Neural cell (in vitro differentiated cells): ENCODE measurements around the gene CCDC190. TPM values are rescaled to one million over a fixed set of nuclear protein-coding genes. Genes with fewer than 3 reads are reported as not detected.

Experiments used
- H2AFZ ChIP-seq: fragments of 200-600, 300-800 bp; sonication (generic), shearing (Covaris generic); 2 replicates; pipeline ENCODE4 v1.6.0; 2014; ENCODE audit warnings: low read depth, mild to moderate bottlenecking, antibody characterized with exemption, low read length, moderate library complexity
- H3F3A ChIP-seq: fragments of 200-600 bp; shearing (Covaris generic); 2 replicates; pipeline ENCODE4 v1.6.1; 2016; ENCODE audit warnings: mild to moderate bottlenecking, moderate library complexity, mixed read lengths, antibody characterized with exemption, low read length; ENCODE audit not compliant: insufficient read depth, poor library complexity, severe bottlenecking
- H3K27ac ChIP-seq: fragments of 200-600, 300-800 bp; sonication (generic), shearing (Covaris generic); 2 replicates; pipeline ENCODE4 v1.5.1; 2014; ENCODE audit warnings: mild to moderate bottlenecking, low read length, moderate library complexity
- H3K27me3 ChIP-seq: fragments of 300-800, 200-600 bp; sonication (generic), shearing (Covaris generic); 2 replicates; pipeline ENCODE4 v1.6.0; 2014; ENCODE audit warnings: mild to moderate bottlenecking, low read depth, low read length, moderate library complexity; ENCODE audit not compliant: insufficient read depth
- H3K36me3 ChIP-seq: fragments of 300-800, 200-600 bp; sonication (generic), shearing (Covaris generic); 2 replicates; pipeline ENCODE4 v1.5.1; 2014; ENCODE audit warnings: mild to moderate bottlenecking, antibody characterized with exemption, low read length, moderate library complexity; ENCODE audit not compliant: insufficient read depth
- H3K4me2 ChIP-seq: fragments of 300-800, 200-600 bp; sonication (generic), shearing (Covaris generic); 2 replicates; pipeline ENCODE4 v1.6.0; 2014; ENCODE audit warnings: mild to moderate bottlenecking, low read length
- H3K4me3 ChIP-seq: fragments of 300-800, 200-600 bp; sonication (generic), shearing (Covaris generic); 2 replicates; pipeline ENCODE4 v1.5.1; 2014; ENCODE audit warnings: mild to moderate bottlenecking, low read length, moderate library complexity
- H3K79me2 ChIP-seq: fragments of 200-600 bp; shearing (Covaris generic); replicated peaks from 2 replicates; pipeline ENCODE4 v1.6.0; 2014; ENCODE audit warnings: mild to moderate bottlenecking, low read length, moderate library complexity; ENCODE audit not compliant: insufficient read depth
- H3K9ac ChIP-seq: fragments of 300-800, 200-600 bp; sonication (generic), shearing (Covaris generic); 2 replicates; pipeline ENCODE4 v1.6.1; 2016; ENCODE audit warnings: mild to moderate bottlenecking, low read length, mixed read lengths
- H3K9me2 ChIP-seq: fragments of 200-600 bp; shearing (Covaris generic); 2 replicates; pipeline ENCODE4 v1.6.1; 2016; ENCODE audit warnings: mild to moderate bottlenecking, low read length, mixed read lengths; ENCODE audit not compliant: insufficient read depth
- H3K9me3 ChIP-seq: fragments of 200-600, 300-800 bp; sonication (generic), shearing (Covaris generic); 2 replicates; pipeline ENCODE4 v1.6.1; 2016; ENCODE audit warnings: mild to moderate bottlenecking, mixed run types, low read length, moderate library complexity, mixed read lengths
- H4K20me1 ChIP-seq: fragments of 200-600 bp; shearing (Covaris generic); 2 replicates; pipeline ENCODE4 v1.6.1; 2016; ENCODE audit warnings: mild to moderate bottlenecking, mixed run types; ENCODE audit not compliant: insufficient read depth
- CTCF ChIP-seq: fragments of 450-650 bp; IDR thresholded peaks from 2 replicates; pipeline ENCODE4 v1.5.1; 2014; ENCODE audit warnings: antibody characterized with exemption, mild to moderate bottlenecking, moderate library complexity; ENCODE audit not compliant: poor library complexity, severe bottlenecking
- EP300 ChIP-seq: fragments of 450-650 bp; conservative IDR thresholded peaks from 2 replicates; pipeline ENCODE4 v1.6.1; 2014; ENCODE audit warnings: antibody characterized with exemption, mild to moderate bottlenecking, moderate library complexity; ENCODE audit not compliant: poor library complexity, severe bottlenecking
- EZH2 ChIP-seq: fragments of 200-600, 300-800 bp; shearing (Covaris generic), sonication (generic); IDR thresholded peaks from 2 replicates; pipeline ENCODE4 v1.6.1; 2014; ENCODE audit warnings: antibody characterized with exemption, low read length, borderline replicate concordance, mild to moderate bottlenecking; ENCODE audit not compliant: insufficient read depth, poor library complexity, severe bottlenecking
- MXI1 ChIP-seq: fragments of 450-650 bp; conservative IDR thresholded peaks from 2 replicates; pipeline ENCODE4 v1.6.1; 2014; ENCODE audit warnings: antibody characterized with exemption, mild to moderate bottlenecking; ENCODE audit not compliant: poor library complexity, severe bottlenecking
- POLR2AphosphoS5 ChIP-seq: IDR thresholded peaks from 2 replicates; pipeline ENCODE4 v1.6.1; 2012
- RAD21 ChIP-seq: fragments of 450-650 bp; conservative IDR thresholded peaks from 2 replicates; pipeline ENCODE4 v1.6.1; 2014; ENCODE audit warnings: antibody characterized with exemption, mild to moderate bottlenecking, moderate library complexity
- REST ChIP-seq: IDR thresholded peaks from 2 replicates; pipeline ENCODE4 v1.6.1; 2012; ENCODE audit warnings: borderline replicate concordance
- SMC3 ChIP-seq: fragments of 450-650 bp; conservative IDR thresholded peaks from 2 replicates; pipeline ENCODE4 v1.6.1; 2014; ENCODE audit warnings: antibody characterized with exemption, mild to moderate bottlenecking, moderate library complexity; ENCODE audit not compliant: poor library complexity
- TAF1 ChIP-seq: IDR thresholded peaks from 2 replicates; pipeline ENCODE4 v1.6.1; 2012; ENCODE audit warnings: low read depth
- polyA plus RNA-seq: library from polyadenylated mRNA; depleted of rRNA; stranded (reverse); fragments of >200 nt; gene quantifications from 2 replicates; pipeline ENCODE4 v1.2.3, GENCODE V29; 2014

CCDC190 gene
- polyA plus RNA-seq, 1 donor from 2014 or later, result not detected

- no peak for TF ChIP-seq REST
- no peak for TF ChIP-seq SMC3
- TF ChIP-seq RAD21, result no peak
- no peak for TF ChIP-seq POLR2AphosphoS5
- no peak for TF ChIP-seq TAF1
- TF ChIP-seq EP300, result no peak
- TF ChIP-seq CTCF, result no peak
- no peak for TF ChIP-seq EZH2
- Histone ChIP-seq H4K20me1 (no peaks in the 10 kb centered on the region), H3K36me3 (no peaks in the 10 kb centered on the region)
Measured at GRCh38 chr1:162838863-162839262, 22.1 kb downstream of the CCDC190 start.

GRCh38 chr1:162835157-162835899 is 25.6 kb downstream of the CCDC190 start:
- H3K27ac ChIP-seq, result no peak overlapping the region
- no peaks in the 10 kb centered on the region for H3K27me3 ChIP-seq
- no peaks in the 10 kb centered on the region for H3F3A ChIP-seq
- TF ChIP-seq RAD21, result no peak
- TF ChIP-seq CTCF, result no peak
- no peak for TF ChIP-seq REST
- TF ChIP-seq EZH2, result no peak
- TF ChIP-seq EP300, result no peak
- no peak for TF ChIP-seq MXI1
- no peak for TF ChIP-seq SMC3
- TF ChIP-seq TAF1, result no peak
- no peak for TF ChIP-seq POLR2AphosphoS5
- H3K4me2 ChIP-seq, result no peak overlapping the region
- H4K20me1 ChIP-seq, result no peaks in the 10 kb centered on the region
- H3K4me3 ChIP-seq, result no peak overlapping the region
- no peaks in the 10 kb centered on the region for H3K36me3 ChIP-seq
- H3K79me2 ChIP-seq, result no peaks in the 10 kb centered on the region
- H3K9ac ChIP-seq, result no peak overlapping the region
- no peaks in the 10 kb centered on the region for H3K9me2 ChIP-seq
- H3K9me3 ChIP-seq, result no peaks in the 10 kb centered on the region
- no peak overlapping the region for H2AFZ ChIP-seq

More at GRCh38 chr1:162838863-162839262, 22.1 kb downstream of the CCDC190 start:
- H3K27me3 ChIP-seq, result no peaks in the 10 kb centered on the region
- H2AFZ ChIP-seq, result no peak overlapping the region
- H3K27ac ChIP-seq, result no peak overlapping the region
- no peak overlapping the region for H3K4me3 ChIP-seq
- H3F3A ChIP-seq, result no peaks in the 10 kb centered on the region
- H3K4me2 ChIP-seq, result no peak overlapping the region
- H3K9me2 ChIP-seq, result no peaks in the 10 kb centered on the region
- no peaks in the 10 kb centered on the region for H3K79me2 ChIP-seq
- H3K9me3 ChIP-seq, result no peaks in the 10 kb centered on the region
- H3K9ac ChIP-seq, result no peak overlapping the region
